GM12875 (cell line): ENCODE results near the gene NCOA1.

ENCODE experiments used
- H3K4me3 ChIP-seq: one replicate; pipeline ENCODE4 v1.5.1; 2011; ENCODE audit warnings: low read depth, low read length, control low read depth
- CTCF ChIP-seq: IDR thresholded peaks from 2 replicates; pipeline ENCODE4 v1.5.1; 2011; ENCODE audit warnings: low read depth, mild to moderate bottlenecking, control low read depth, inconsistent platforms, low read length, moderate library complexity, borderline replicate concordance; ENCODE audit not compliant: insufficient read depth

The NCOA1 gene

GRCh38 chr2:24497685-24498084, 6.6 kb downstream of the NCOA1 start:
- no peak for TF ChIP-seq CTCF
- no peak overlapping the region for H3K4me3 ChIP-seq

- TF ChIP-seq CTCF = no peak
- no peak overlapping the region for H3K4me3 ChIP-seq
Measured at GRCh38 chr2:24498121-24498520, 7.1 kb downstream of the NCOA1 start.

- TF ChIP-seq CTCF = no peak
- no peak overlapping the region for H3K4me3 ChIP-seq
Measured at GRCh38 chr2:24501813-24502212, 10.8 kb downstream of the NCOA1 start.

GRCh38 chr2:24505534-24506275, 14.7 kb downstream of the NCOA1 start:
- no peak overlapping the region for H3K4me3 ChIP-seq
- no peak for TF ChIP-seq CTCF

GRCh38 chr2:24507549-24507948, 16.5 kb downstream of the NCOA1 start:
- no peak for TF ChIP-seq CTCF
- no peak overlapping the region for H3K4me3 ChIP-seq

GRCh38 chr2:24508878-24509277, 17.8 kb downstream of the NCOA1 start:
- H3K4me3 ChIP-seq = no peak overlapping the region
- no peak for TF ChIP-seq CTCF

GRCh38 chr2:24509425-24509824, 18.4 kb downstream of the NCOA1 start:
- TF ChIP-seq CTCF = no peak
- H3K4me3 ChIP-seq = no peak overlapping the region
